Hepatocyte (in vitro differentiated cells): Measurements from ENCODE around the gene FARP1.

Source experiments
- EZH2 ChIP-seq: fragments of 200-600 bp; sonication (generic); IDR thresholded peaks from 2 replicates; pipeline ENCODE4 v1.6.1; 2016; ENCODE audit warnings: antibody characterized with exemption, mild to moderate bottlenecking, borderline replicate concordance
- TF ChIP-seq, protein P1 (sequence below): fragments of 200-600 bp; sonication (generic); IDR thresholded peaks from 2 replicates; pipeline ENCODE4 v1.5.1; 2016; ENCODE audit warnings: antibody characterized with exemption, mild to moderate bottlenecking; ENCODE audit not compliant: poor library complexity

GRCh38 chr13:98260357-98261164 lies 117.7 kb downstream of the FARP1 start:
- TF ChIP-seq, protein P1, sequence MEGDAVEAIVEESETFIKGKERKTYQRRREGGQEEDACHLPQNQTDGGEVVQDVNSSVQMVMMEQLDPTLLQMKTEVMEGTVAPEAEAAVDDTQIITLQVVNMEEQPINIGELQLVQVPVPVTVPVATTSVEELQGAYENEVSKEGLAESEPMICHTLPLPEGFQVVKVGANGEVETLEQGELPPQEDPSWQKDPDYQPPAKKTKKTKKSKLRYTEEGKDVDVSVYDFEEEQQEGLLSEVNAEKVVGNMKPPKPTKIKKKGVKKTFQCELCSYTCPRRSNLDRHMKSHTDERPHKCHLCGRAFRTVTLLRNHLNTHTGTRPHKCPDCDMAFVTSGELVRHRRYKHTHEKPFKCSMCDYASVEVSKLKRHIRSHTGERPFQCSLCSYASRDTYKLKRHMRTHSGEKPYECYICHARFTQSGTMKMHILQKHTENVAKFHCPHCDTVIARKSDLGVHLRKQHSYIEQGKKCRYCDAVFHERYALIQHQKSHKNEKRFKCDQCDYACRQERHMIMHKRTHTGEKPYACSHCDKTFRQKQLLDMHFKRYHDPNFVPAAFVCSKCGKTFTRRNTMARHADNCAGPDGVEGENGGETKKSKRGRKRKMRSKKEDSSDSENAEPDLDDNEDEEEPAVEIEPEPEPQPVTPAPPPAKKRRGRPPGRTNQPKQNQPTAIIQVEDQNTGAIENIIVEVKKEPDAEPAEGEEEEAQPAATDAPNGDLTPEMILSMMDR = no peak
- no peak for TF ChIP-seq EZH2
